ENCODE results near the gene INO80. TPM values are rescaled to one million over a fixed set of nuclear protein-coding genes. Genes with fewer than 3 reads are reported as not detected.

INO80 gene
- total RNA-seq, 1 experiment from 2014 or later: 27.3 TPM

- no peak for DNase-seq (ENCODE audit: low spot score)
- CTCF ChIA-PET: no interaction called here
- TF ChIP-seq CTCF (conservative IDR thresholded peaks at IDR 0.05; ENCODE audit: low read depth, low read length): no peak
- no peak for TF ChIP-seq EZH2 (IDR thresholded peaks at IDR 0.05; ENCODE audit: borderline replicate concordance, low read depth, low read length, poor library complexity, severe bottlenecking)
- H3K36me3 ChIP-seq (ENCODE audit: insufficient read depth, low read length, poor library complexity, severe bottlenecking): peaks cover 21% of the 10 kb centered on the region
- intact Hi-C loops (cut with micrococcal nuclease; ENCODE audit: unreplicated experiment): no loop called here
- POLR2A ChIA-PET (ENCODE audit: low non-redundant PET): no interaction called here
- H3K27me3 ChIP-seq (replicated peaks; ENCODE audit: insufficient read depth, low read depth, low read length, poor library complexity): no peaks in the 10 kb centered on the region
- H3K4me3 ChIP-seq (ENCODE audit: low read depth, low read length, poor library complexity, severe bottlenecking): no peak overlapping the region
- peaks cover 31% of the 10 kb centered on the region for H3K4me1 ChIP-seq (ENCODE audit: insufficient read depth, low read length, poor library complexity, severe bottlenecking)
- peak overlapping the region; percentile 37 for H3K27ac ChIP-seq (ENCODE audit: low read depth, low read length, poor library complexity, severe bottlenecking)
- BruUV-seq (replicated peaks): no TSS peak
- no peaks in the 10 kb centered on the region for H3K9me3 ChIP-seq (ENCODE audit: low read depth, low read length, poor library complexity, severe bottlenecking)
These were observed 157.9 kb downstream of the INO80 start for GRCh38 chr15:40958146-40958545.

DNA sequence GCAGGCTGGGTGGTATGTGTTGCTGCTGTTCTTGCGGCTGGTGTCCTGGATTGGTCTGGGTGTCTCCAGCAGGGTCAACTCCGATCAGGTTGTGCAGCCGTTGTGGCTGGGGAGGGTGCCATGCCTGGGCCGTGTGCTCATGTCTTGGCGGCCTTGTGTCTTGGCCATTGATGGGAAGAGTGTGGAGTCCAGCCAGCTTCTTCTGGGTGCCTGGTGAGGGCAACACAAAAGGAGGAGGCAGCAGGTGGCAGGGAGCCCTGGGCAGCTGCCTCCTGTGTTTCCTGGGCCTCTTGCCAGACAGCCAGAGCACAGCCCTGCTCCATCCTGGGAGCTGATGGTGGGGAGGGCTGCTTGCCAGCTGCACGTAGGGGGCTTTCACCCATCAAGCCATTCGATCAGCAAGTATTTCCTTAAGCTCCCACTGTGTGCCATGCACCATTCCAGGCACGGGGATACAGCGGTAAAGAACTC lies 158.5 kb downstream of the INO80 start:
- no TSS peak for BruUV-seq (replicated peaks)
- DNase-seq (ENCODE audit: low spot score): peak; percentile 36

DNA sequence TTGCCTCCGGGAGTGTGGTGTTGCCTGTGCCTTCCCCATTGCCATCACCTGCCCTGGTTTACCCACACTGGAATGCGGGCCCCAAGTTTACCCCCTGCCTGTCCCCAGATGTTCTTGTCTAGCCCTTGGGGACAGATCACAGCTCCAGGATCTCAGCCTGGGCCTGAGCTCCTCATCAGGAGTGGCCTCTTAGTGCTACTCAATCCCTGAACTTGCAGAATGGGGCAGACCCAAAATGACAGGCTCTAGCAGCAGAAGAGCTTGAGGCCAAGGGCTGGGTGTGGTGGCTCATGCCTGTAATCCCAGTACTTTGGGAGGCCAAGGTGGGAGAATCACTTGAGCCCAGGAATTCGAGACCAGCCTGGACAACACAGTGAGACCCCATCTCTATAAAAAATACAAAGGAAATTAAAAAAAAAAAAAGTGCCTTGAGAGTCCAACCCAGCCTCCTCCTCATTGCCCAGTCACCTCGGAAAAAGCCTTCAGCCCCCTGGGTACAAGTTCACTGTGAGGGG lies 159.0 kb downstream of the INO80 start:
- peaks cover 37% of the 10 kb centered on the region for H3K4me1 ChIP-seq (ENCODE audit: insufficient read depth, low read length, poor library complexity, severe bottlenecking)
- intact Hi-C loops (cut with micrococcal nuclease; ENCODE audit: unreplicated experiment): no loop called here
- no peak overlapping the region for H3K4me3 ChIP-seq (ENCODE audit: low read depth, low read length, poor library complexity, severe bottlenecking)
- peaks cover 21% of the 10 kb centered on the region for H3K36me3 ChIP-seq (ENCODE audit: insufficient read depth, low read length, poor library complexity, severe bottlenecking)
- no TSS peak for BruUV-seq (replicated peaks)
- DNase-seq (ENCODE audit: low spot score): no peak
- TF ChIP-seq CTCF (conservative IDR thresholded peaks at IDR 0.05; ENCODE audit: low read depth, low read length) (no peak), EZH2 (IDR thresholded peaks at IDR 0.05; ENCODE audit: borderline replicate concordance, low read depth, low read length, poor library complexity, severe bottlenecking) (no peak)
- no peak overlapping the region for H3K27ac ChIP-seq (ENCODE audit: low read depth, low read length, poor library complexity, severe bottlenecking)
- H3K9me3 ChIP-seq (ENCODE audit: low read depth, low read length, poor library complexity, severe bottlenecking): no peaks in the 10 kb centered on the region
- POLR2A ChIA-PET (ENCODE audit: low non-redundant PET): interaction anchor here (0.6 kb wide), 1 partner anchor 340 kb away, joined by 3 read pairs; no protein-coding TSS in a partner anchor
- H3K27me3 ChIP-seq (replicated peaks; ENCODE audit: insufficient read depth, low read depth, low read length, poor library complexity): no peaks in the 10 kb centered on the region
- CTCF ChIA-PET: no interaction called here

More for the DNA sequence above, 158.5 kb downstream of the INO80 start:
- intact Hi-C loops (cut with micrococcal nuclease; ENCODE audit: unreplicated experiment): no loop called here
- ChIA-PET CTCF (no interaction called here), POLR2A (ENCODE audit: low non-redundant PET) (interaction anchor here (0.6 kb wide), 1 partner anchor 340 kb away, joined by 3 read pairs; no protein-coding TSS in a partner anchor)
- TF ChIP-seq EZH2 (IDR thresholded peaks at IDR 0.05; ENCODE audit: borderline replicate concordance, low read depth, low read length, poor library complexity, severe bottlenecking) (no peak), CTCF (conservative IDR thresholded peaks at IDR 0.05; ENCODE audit: low read depth, low read length) (no peak)
- peak overlapping the region; percentile 37 for H3K27ac ChIP-seq (ENCODE audit: low read depth, low read length, poor library complexity, severe bottlenecking)
- H3K4me1 ChIP-seq (ENCODE audit: insufficient read depth, low read length, poor library complexity, severe bottlenecking): peaks cover 32% of the 10 kb centered on the region
- H3K36me3 ChIP-seq (ENCODE audit: insufficient read depth, low read length, poor library complexity, severe bottlenecking): peaks cover 21% of the 10 kb centered on the region
- H3K4me3 ChIP-seq (ENCODE audit: low read depth, low read length, poor library complexity, severe bottlenecking): no peak overlapping the region
- no peaks in the 10 kb centered on the region for H3K9me3 ChIP-seq (ENCODE audit: low read depth, low read length, poor library complexity, severe bottlenecking)
- no peaks in the 10 kb centered on the region for H3K27me3 ChIP-seq (replicated peaks; ENCODE audit: insufficient read depth, low read depth, low read length, poor library complexity)

Data from A673 (cell line).